SK-N-SH (cell line): Measurements from ENCODE around the gene RTN3. TPM values are rescaled to one million over a fixed set of nuclear protein-coding genes. Genes with fewer than 3 reads are reported as not detected.

Experiments
- CTCF ChIA-PET: fragments of 300-600, 350-600 bp; formaldehyde crosslinking; extraction: SDS; loops from one replicate; lab custom pipeline; 2021; lab: Yijun Ruan, JAX
- POLR2A ChIA-PET: fragments of 350-600 bp; sonication (Branson Sonifier 250); formaldehyde crosslinking; extraction: SDS; loops from one replicate; lab custom pipeline; 2020; ENCODE audit warnings: antibody characterized with exemption, inconsistent platforms; lab: Yijun Ruan, JAX
- DNase-seq: peaks from one replicate; pipeline ENCODE4 v3.0.0; 2012
- H2AFZ ChIP-seq: fragments of 200-600 bp; sonication (generic); 2 replicates; pipeline ENCODE4 v1.8.1; 2016; ENCODE audit warnings: antibody characterized with exemption, mild to moderate bottlenecking, low read depth
- H3F3A ChIP-seq: fragments of 200-600 bp; sonication (generic); replicated peaks from 2 replicates; pipeline ENCODE3; 2016; ENCODE audit warnings: antibody characterized with exemption, mild to moderate bottlenecking; ENCODE audit not compliant: insufficient read depth
- H3K27ac ChIP-seq, 2 experiments: fragments of 200-500 bp in 1 of 2; fragments of 200-600 bp in 1 of 2; sonication (Bioruptor generic) in 1 of 2; sonication (generic), shearing (Covaris generic) in 1 of 2; 2 replicates each; pipeline versions ENCODE4 v1.5.1 to v1.6.1; 2014 to 2016; ENCODE audit warnings: low read depth in 2 of 2, inconsistent platforms in 1 of 2, low read length in 1 of 2, mild to moderate bottlenecking in 1 of 2, mixed read lengths in 1 of 2
- H3K27me3 ChIP-seq: fragments of 200-600 bp; sonication (generic), shearing (Covaris generic); 2 replicates; pipeline ENCODE4 v1.6.1; 2016; ENCODE audit warnings: mixed run types; ENCODE audit not compliant: insufficient read depth
- H3K36me3 ChIP-seq, 2 experiments: fragments of 200-500 bp in 1 of 2; fragments of 200-600 bp in 1 of 2; sonication (Bioruptor generic) in 1 of 2; sonication (generic) in 1 of 2; replicated peaks in 1 of 2; 2 replicates each; pipeline versions ENCODE3 to v1.5.1; 2014 to 2016; ENCODE audit warnings: low read length in 1 of 2, mild to moderate bottlenecking in 1 of 2; ENCODE audit not compliant: insufficient read depth in 2 of 2, control insufficient read depth in 1 of 2
- H3K4me1 ChIP-seq, 2 experiments: fragments of 200-500 bp in 1 of 2; fragments of 200-600 bp in 1 of 2; sonication (Bioruptor generic) in 1 of 2; sonication (generic), shearing (Covaris generic) in 1 of 2; 2 replicates each; pipeline versions ENCODE4 v1.5.1 to v1.6.1; 2014 to 2016; ENCODE audit warnings: low read depth in 1 of 2, low read length in 1 of 2, mixed run types in 1 of 2; ENCODE audit not compliant: insufficient read depth in 2 of 2, control insufficient read depth in 1 of 2
- H3K4me2 ChIP-seq: fragments of 200-600 bp; sonication (generic), shearing (Covaris generic); 2 replicates; pipeline ENCODE4 v1.6.1; 2017; ENCODE audit warnings: mixed run types
- H3K4me3 ChIP-seq, 2 experiments: fragments of 200-500 bp in 1 of 2; fragments of 200-600 bp in 1 of 2; sonication (Bioruptor generic) in 1 of 2; sonication (generic), shearing (Covaris generic) in 1 of 2; 2 replicates each; pipeline versions ENCODE4 v1.5.1 to v1.8.1; 2014 to 2016; ENCODE audit warnings: low read depth in 2 of 2, inconsistent platforms in 1 of 2, low read length in 1 of 2, mild to moderate bottlenecking in 1 of 2, mixed read lengths in 1 of 2, moderate library complexity in 1 of 2
- H3K79me2 ChIP-seq: fragments of 200-600 bp; sonication (generic); 2 replicates; pipeline ENCODE4 v1.8.1; 2017; ENCODE audit warnings: mild to moderate bottlenecking; ENCODE audit not compliant: insufficient read depth
- H3K9ac ChIP-seq: fragments of 200-600 bp; sonication (generic); 2 replicates; pipeline ENCODE4 v1.6.1; 2017; ENCODE audit warnings: mixed run types
- H3K9me2 ChIP-seq: fragments of 200-600 bp; sonication (generic); 2 replicates; pipeline ENCODE4 v1.6.1; 2017; ENCODE audit warnings: mixed run types
- H3K9me3 ChIP-seq: fragments of 200-600 bp; sonication (generic); 2 replicates; pipeline ENCODE4 v1.6.1; 2017; ENCODE audit warnings: mixed run types, mild to moderate bottlenecking, moderate library complexity
- H4K20me1 ChIP-seq: fragments of 200-600 bp; sonication (generic); 2 replicates; pipeline ENCODE4 v1.6.1; 2017; ENCODE audit warnings: mild to moderate bottlenecking, mixed run types; ENCODE audit not compliant: insufficient read depth
- ELF1 ChIP-seq: IDR thresholded peaks from 2 replicates; pipeline ENCODE4 v1.4.0; 2012
- EP300 ChIP-seq, 2 experiments: IDR thresholded peaks; 2 replicates each; pipeline versions ENCODE4 v1.4.0 to v1.6.1; 2012; ENCODE audit warnings: borderline replicate concordance in 1 of 2, low read depth in 1 of 2, low read length in 1 of 2
- EZH2phosphoT487 ChIP-seq: fragments of 200-600 bp; sonication (generic); IDR thresholded peaks from 2 replicates; pipeline ENCODE4 v1.6.1; 2017; ENCODE audit warnings: low read depth, mixed run types, mild to moderate bottlenecking, antibody characterized with exemption, moderate library complexity, borderline replicate concordance
- FOSL2 ChIP-seq: IDR thresholded peaks from 2 replicates; pipeline ENCODE4 v1.4.0; 2012; ENCODE audit warnings: low read depth, mild to moderate bottlenecking, moderate library complexity, borderline replicate concordance
- FOXJ3 ChIP-seq: sonication (generic); formaldehyde crosslinking; IDR thresholded peaks from 2 replicates; pipeline ENCODE4 v1.5.1; 2020; ENCODE audit warnings: mild to moderate bottlenecking, missing genetic modification reagents
- FOXM1 ChIP-seq: IDR thresholded peaks from 2 replicates; pipeline ENCODE4 v1.4.0; 2012; ENCODE audit warnings: low read depth, mild to moderate bottlenecking
- GATA2 ChIP-seq: sonication (generic); formaldehyde crosslinking; IDR thresholded peaks from 2 replicates; pipeline ENCODE4 v1.5.0; 2020; ENCODE audit warnings: mild to moderate bottlenecking, missing genetic modification reagents
- MEF2A ChIP-seq: IDR thresholded peaks from 2 replicates; pipeline ENCODE4 v1.4.0; 2012; ENCODE audit warnings: low read depth, borderline replicate concordance
- NRF1 ChIP-seq: IDR thresholded peaks from 2 replicates; pipeline ENCODE4 v1.6.1; 2012; ENCODE audit warnings: low read depth, mild to moderate bottlenecking, low read length
- PBX3 ChIP-seq: IDR thresholded peaks from 2 replicates; pipeline ENCODE4; 2012
- RAD21 ChIP-seq: IDR thresholded peaks from 2 replicates; pipeline ENCODE4 v1.6.1; 2012; ENCODE audit warnings: mild to moderate bottlenecking, low read length
- RFX5 ChIP-seq: IDR thresholded peaks from 2 replicates; pipeline ENCODE4 v1.6.1; 2012; ENCODE audit warnings: mild to moderate bottlenecking, improper control_type of control experiment, low read length
- RXRA ChIP-seq: IDR thresholded peaks from 2 replicates; pipeline ENCODE4 v1.4.0; 2012; ENCODE audit warnings: low read depth, mild to moderate bottlenecking, borderline replicate concordance
- SIN3A ChIP-seq: IDR thresholded peaks from 2 replicates; pipeline ENCODE4 v1.6.1; 2012; ENCODE audit warnings: low read depth, mild to moderate bottlenecking, low read length, moderate library complexity, borderline replicate concordance
- SMC3 ChIP-seq: IDR thresholded peaks from 2 replicates; pipeline ENCODE4 v1.6.1; 2012; ENCODE audit warnings: low read depth, low read length, improper control_type of control experiment
- TCF12 ChIP-seq: IDR thresholded peaks from 2 replicates; pipeline ENCODE4 v1.4.0; 2012
- TEAD4 ChIP-seq: IDR thresholded peaks from 2 replicates; pipeline ENCODE4 v1.4.0; 2012; ENCODE audit warnings: mild to moderate bottlenecking, borderline replicate concordance; ENCODE audit not compliant: insufficient read depth
- USF1 ChIP-seq: IDR thresholded peaks from 2 replicates; pipeline ENCODE4 v1.4.0; 2012; ENCODE audit warnings: low read depth, borderline replicate concordance
- WGBS: methylation state at CpG from one replicate; pipeline ENCODE4 v1.1.6; 2017; ENCODE audit warnings: low lambda C conversion rate; 5-methylcytosine and 5-hydroxymethylcytosine counted together
- polyA plus RNA-seq, 3 experiments: library from polyadenylated mRNA; depleted of rRNA; stranded (reverse); fragments of >200 nt; gene quantifications; 2 replicates each; pipeline ENCODE4 v1.2.3, GENCODE V29; 2012

Gene RTN3
- polyA plus RNA-seq, 1 of the 3 experiments (the other 2 are of a cell fraction): 52.7 TPM

GRCh38 chr11:63775191-63775590 is 93.9 kb downstream of the RTN3 start:
- WGBS: 95% methylated on average over 3 of the region's 3 CpGs
- H3K79me2 ChIP-seq: no peaks in the 10 kb centered on the region

GRCh38 chr11:63779039-63779438 is 97.7 kb downstream of the RTN3 start:
- POLR2A ChIA-PET: no interaction called here
- Histone ChIP-seq H3F3A (no peaks in the 10 kb centered on the region), H3K9me3 (no peaks in the 10 kb centered on the region), H3K4me2 (peak overlapping the region; percentile 18; the same call in 1 of the 2 replicates), H3K27me3 (no peaks in the 10 kb centered on the region), H3K79me2 (no peaks in the 10 kb centered on the region), H3K4me1 (peaks cover 0 to 13% of the 10 kb centered on the region in 2 experiments; a peak in 2 of 4 replicates), H3K9ac (no peak overlapping the region), H4K20me1 (no peaks in the 10 kb centered on the region)
- WGBS: 88% methylated on average over 2 of the region's 2 CpGs
- no peak for TF ChIP-seq RXRA
- TF ChIP-seq RFX5: peak; percentile 50; the same call in 1 of the 2 replicates
- TF ChIP-seq TCF12: peak; percentile 24; the same call in 1 of the 2 replicates
- no peak for TF ChIP-seq MEF2A
- TF ChIP-seq, all 33 proteins: peak for 2
- no peak for DNase-seq
- CTCF ChIA-PET: interaction anchor here (0.5 to 4.1 kb wide), 2 partner anchors 10 to 46 kb away, joined by 3 to 19 read pairs; partner anchors contain the start of gene ZFTA
- Histone ChIP-seq H3K27ac (peak overlapping the region in 1 of 2 experiments; percentile 28; a peak in 2 of 4 replicates), H3K4me3 (no peak overlapping the region), H2AFZ (no peak overlapping the region; the same call in 1 of the 2 replicates), H3K36me3 (no peaks in the 10 kb centered on the region), H3K9me2 (no peaks in the 10 kb centered on the region)

More at GRCh38 chr11:63775191-63775590, 93.9 kb downstream of the RTN3 start:
- no peak overlapping the region for H3K4me2 ChIP-seq
- TF ChIP-seq RAD21: no peak
- no peak for TF ChIP-seq GATA2 (CRISPR knock-in tag)
- TF ChIP-seq ELF1: no peak
- no peak for TF ChIP-seq FOXM1
- no peak for TF ChIP-seq TEAD4
- no peak for TF ChIP-seq FOXJ3 (CRISPR knock-in tag)
- TF ChIP-seq EP300 (IDR thresholded peaks at IDR 0.05; ENCODE audit: borderline replicate concordance in 1 of 2, low read depth in 1 of 2, low read length in 1 of 2): no peak
- TF ChIP-seq NRF1: no peak
- TF ChIP-seq EZH2phosphoT487: no peak
- TF ChIP-seq PBX3: no peak
- no peak for TF ChIP-seq USF1
- no peak for TF ChIP-seq FOSL2
- TF ChIP-seq SIN3A: no peak
- no peak for TF ChIP-seq SMC3
- POLR2A ChIA-PET: no interaction called here
- H3K27me3 ChIP-seq: no peaks in the 10 kb centered on the region
- no peak for DNase-seq
- H3K4me3 ChIP-seq: no peak overlapping the region
- H3K27ac ChIP-seq: no peak overlapping the region
- no peaks in the 10 kb centered on the region for H3K36me3 ChIP-seq
- H3K9me2 ChIP-seq: no peaks in the 10 kb centered on the region
- H2AFZ ChIP-seq: no peak overlapping the region
- H3K4me1 ChIP-seq: peaks cover under 1 to 13% of the 10 kb centered on the region in 2 experiments; a peak in 2 of 4 replicates
- H4K20me1 ChIP-seq: no peaks in the 10 kb centered on the region
- no peak overlapping the region for H3K9ac ChIP-seq
- H3F3A ChIP-seq: no peaks in the 10 kb centered on the region
- H3K9me3 ChIP-seq: no peaks in the 10 kb centered on the region
- CTCF ChIA-PET: no interaction called here
